ENCODE measurements around the gene CGNL1. TPM values are rescaled to one million over a fixed set of nuclear protein-coding genes. Genes with fewer than 3 reads are reported as not detected.

CGNL1 gene
- total and polyA plus RNA-seq, 7 donors = 0.18 to 2.2 (median 0.37) TPM

- intact Hi-C loops (cut with DNase I) = no loop called here
- Histone ChIP-seq H3K9me3 (no peaks in the 10 kb centered on the region), H3K27me3 (ENCODE audit: insufficient read depth in 3 of 3, low read length in 2 of 3) (no peaks in the 10 kb centered on the region), H3K36me3 (ENCODE audit: insufficient read depth in 1 of 2, low read depth in 1 of 2) (no peaks in the 10 kb centered on the region), H3K27ac (no peak overlapping the region), H3K4me1 (no peaks in the 10 kb centered on the region), H3K4me3 (no peak overlapping the region)
- ATAC-seq (no peak), DNase-seq (no peak)
- WGBS, 3 donors = 94 to 99% (median 96%) methylated on average over 3 of the region's 3 CpGs
- TF ChIP-seq, protein P1, sequence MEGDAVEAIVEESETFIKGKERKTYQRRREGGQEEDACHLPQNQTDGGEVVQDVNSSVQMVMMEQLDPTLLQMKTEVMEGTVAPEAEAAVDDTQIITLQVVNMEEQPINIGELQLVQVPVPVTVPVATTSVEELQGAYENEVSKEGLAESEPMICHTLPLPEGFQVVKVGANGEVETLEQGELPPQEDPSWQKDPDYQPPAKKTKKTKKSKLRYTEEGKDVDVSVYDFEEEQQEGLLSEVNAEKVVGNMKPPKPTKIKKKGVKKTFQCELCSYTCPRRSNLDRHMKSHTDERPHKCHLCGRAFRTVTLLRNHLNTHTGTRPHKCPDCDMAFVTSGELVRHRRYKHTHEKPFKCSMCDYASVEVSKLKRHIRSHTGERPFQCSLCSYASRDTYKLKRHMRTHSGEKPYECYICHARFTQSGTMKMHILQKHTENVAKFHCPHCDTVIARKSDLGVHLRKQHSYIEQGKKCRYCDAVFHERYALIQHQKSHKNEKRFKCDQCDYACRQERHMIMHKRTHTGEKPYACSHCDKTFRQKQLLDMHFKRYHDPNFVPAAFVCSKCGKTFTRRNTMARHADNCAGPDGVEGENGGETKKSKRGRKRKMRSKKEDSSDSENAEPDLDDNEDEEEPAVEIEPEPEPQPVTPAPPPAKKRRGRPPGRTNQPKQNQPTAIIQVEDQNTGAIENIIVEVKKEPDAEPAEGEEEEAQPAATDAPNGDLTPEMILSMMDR (IDR thresholded peaks at IDR 0.05) = no peak
Measured at GRCh38 chr15:57442335-57442734, 66.0 kb downstream of the CGNL1 start.

- H3K9me3 ChIP-seq = no peaks in the 10 kb centered on the region
- no peaks in the 10 kb centered on the region for H3K36me3 ChIP-seq (ENCODE audit: insufficient read depth in 1 of 2, low read depth in 1 of 2)
- DNase-seq = no peak
- no peak overlapping the region for H3K4me3 ChIP-seq
- intact Hi-C loops (cut with DNase I) = no loop called here
- TF ChIP-seq, protein P1 (IDR thresholded peaks at IDR 0.05) = no peak
- 87 to 93% (median 90%) methylated on average over 8 of the region's 8 CpGs for WGBS, 3 donors
- H3K27ac ChIP-seq = no peak overlapping the region
- no peak for ATAC-seq
- H3K4me1 ChIP-seq = no peaks in the 10 kb centered on the region
- H3K27me3 ChIP-seq (ENCODE audit: insufficient read depth in 3 of 3, low read length in 2 of 3) = no peaks in the 10 kb centered on the region
Measured at GRCh38 chr15:57443486-57443885, 67.2 kb downstream of the CGNL1 start.

GRCh38 chr15:57444877-57445513 is 68.7 kb downstream of the CGNL1 start:
- Histone ChIP-seq H3K36me3 (ENCODE audit: insufficient read depth in 1 of 2, low read depth in 1 of 2) (no peaks in the 10 kb centered on the region), H3K4me3 (no peak overlapping the region), H3K4me1 (no peaks in the 10 kb centered on the region), H3K27me3 (ENCODE audit: insufficient read depth in 3 of 3, low read length in 2 of 3) (no peaks in the 10 kb centered on the region), H3K9me3 (no peaks in the 10 kb centered on the region), H3K27ac (no peak overlapping the region)
- ATAC-seq (no peak), DNase-seq (no peak)
- 64 to 74% (median 65%) methylated on average over 5 of the region's 5 CpGs for WGBS, 3 donors
- intact Hi-C loops (cut with DNase I) = no loop called here
- TF ChIP-seq, protein P1 (IDR thresholded peaks at IDR 0.05) = no peak

GRCh38 chr15:57445872-57446271 is 69.6 kb downstream of the CGNL1 start:
- no peaks in the 10 kb centered on the region for H3K36me3 ChIP-seq (ENCODE audit: insufficient read depth in 1 of 2, low read depth in 1 of 2)
- no peaks in the 10 kb centered on the region for H3K9me3 ChIP-seq
- H3K27ac ChIP-seq = no peak overlapping the region
- intact Hi-C loops (cut with DNase I) = no loop called here
- TF ChIP-seq, protein P1 (IDR thresholded peaks at IDR 0.05) = no peak
- WGBS, 3 donors = 87 to 100% (median 90%) methylated on average over 1 of the region's 1 CpG
- H3K4me1 ChIP-seq = no peaks in the 10 kb centered on the region
- DNase-seq (no peak), ATAC-seq (no peak)
- H3K27me3 ChIP-seq (ENCODE audit: insufficient read depth in 3 of 3, low read length in 2 of 3) = no peaks in the 10 kb centered on the region
- H3K4me3 ChIP-seq = no peak overlapping the region

- intact Hi-C loops (cut with DNase I) = no loop called here
- H3K27me3 ChIP-seq (ENCODE audit: insufficient read depth in 3 of 3, low read length in 2 of 3) = no peaks in the 10 kb centered on the region
- WGBS, 3 donors = 89 to 92% (median 92%) methylated on average over 3 of the region's 3 CpGs
- ATAC-seq (no peak), DNase-seq (no peak)
- H3K4me1 ChIP-seq = no peaks in the 10 kb centered on the region
- H3K4me3 ChIP-seq = no peak overlapping the region
- H3K36me3 ChIP-seq (ENCODE audit: insufficient read depth in 1 of 2, low read depth in 1 of 2) = no peaks in the 10 kb centered on the region
- TF ChIP-seq, protein P1 (IDR thresholded peaks at IDR 0.05) = no peak
- H3K9me3 ChIP-seq = no peaks in the 10 kb centered on the region
- no peak overlapping the region for H3K27ac ChIP-seq
Measured at GRCh38 chr15:57446393-57446792, 70.1 kb downstream of the CGNL1 start.
